Activated naive CD4-positive, alpha-beta T cell treated with anti-CD3 and anti-CD28 coated beads, Interleukin-2, amount 50 U/mL, for 24 hours (primary cell): Measurements from ENCODE around the gene PACRG.

Source experiments
- H3K27ac Mint-ChIP-seq: one replicate; pipeline ENCODE4 v1.8.0; 2021; ENCODE audit warnings: mild to moderate bottlenecking, mixed read lengths
- H3K27me3 Mint-ChIP-seq: one replicate; pipeline ENCODE4 v1.8.0; 2021; ENCODE audit warnings: mixed read lengths
- H3K36me3 Mint-ChIP-seq: one replicate; pipeline ENCODE4 v1.8.0; 2021; ENCODE audit warnings: mixed read lengths
- H3K4me1 Mint-ChIP-seq: one replicate; pipeline ENCODE4 v1.8.0; 2021; ENCODE audit warnings: mixed read lengths
- H3K4me3 Mint-ChIP-seq: one replicate; pipeline ENCODE4 v1.8.0; 2021; ENCODE audit warnings: mild to moderate bottlenecking, mixed read lengths
- H3K9me3 Mint-ChIP-seq: one replicate; pipeline ENCODE4 v1.8.0; 2021; ENCODE audit warnings: mixed read lengths

The PACRG gene

DNA sequence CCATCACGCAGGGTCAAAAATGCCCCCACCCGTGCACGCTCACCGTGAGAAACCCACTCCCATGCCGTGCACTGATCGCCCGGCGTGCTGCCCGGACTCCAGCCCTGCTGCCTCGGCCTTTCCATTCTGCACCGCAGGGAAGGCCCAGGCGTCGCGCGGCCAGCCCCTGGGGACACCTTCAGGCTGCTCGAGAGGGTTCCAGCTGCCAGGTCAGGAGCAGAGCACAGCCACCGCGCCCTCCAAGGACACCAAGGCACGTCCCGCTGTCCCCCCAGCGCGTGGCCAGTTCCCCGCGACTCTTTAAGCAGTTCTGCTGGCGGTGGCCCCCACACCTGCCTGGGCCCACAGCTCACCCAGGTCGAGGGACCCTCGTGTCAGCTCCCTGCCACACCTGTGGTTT lies 372.5 kb downstream of the PACRG start:
- H3K9me3 Mint-ChIP-seq: no peaks in the 10 kb centered on the region
- H3K36me3 Mint-ChIP-seq: no peaks in the 10 kb centered on the region
- H3K27me3 Mint-ChIP-seq: peaks cover 3% of the 10 kb centered on the region
- H3K4me1 Mint-ChIP-seq: no peaks in the 10 kb centered on the region
- no peak overlapping the region for H3K4me3 Mint-ChIP-seq
- H3K27ac Mint-ChIP-seq: no peak overlapping the region

DNA sequence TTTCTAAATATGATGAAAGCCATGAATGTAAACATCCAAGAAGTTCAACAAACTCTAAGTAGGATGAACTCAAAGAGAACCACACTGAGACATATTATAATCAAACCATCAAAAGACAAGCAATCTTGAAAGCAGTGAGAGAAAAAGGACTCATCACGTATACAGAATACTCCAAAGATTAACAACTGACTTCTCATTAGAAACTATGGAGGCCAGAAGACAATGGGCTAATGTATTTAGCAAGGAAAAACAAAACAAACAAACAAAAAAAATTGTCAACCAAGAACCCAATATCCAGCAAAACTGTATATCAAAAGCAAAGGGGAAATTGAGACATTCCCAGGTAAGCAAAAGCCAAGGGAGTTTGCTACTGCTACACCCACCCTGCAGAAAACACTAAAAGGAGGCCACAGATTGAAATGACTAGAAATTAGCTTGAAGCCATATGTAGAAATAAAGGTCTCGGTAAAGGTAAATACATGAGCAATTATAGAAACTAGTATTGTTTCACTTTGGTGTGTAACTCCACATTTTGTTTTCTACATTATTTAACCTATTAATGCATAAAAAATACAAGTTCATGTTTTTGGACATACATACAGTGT lies 385.7 kb downstream of the PACRG start:
- Mint-ChIP-seq H3K4me3 (no peak overlapping the region), H3K27ac (no peak overlapping the region), H3K27me3 (no peaks in the 10 kb centered on the region), H3K36me3 (peaks cover 3% of the 10 kb centered on the region), H3K9me3 (peaks cover 17% of the 10 kb centered on the region), H3K4me1 (no peaks in the 10 kb centered on the region)

DNA sequence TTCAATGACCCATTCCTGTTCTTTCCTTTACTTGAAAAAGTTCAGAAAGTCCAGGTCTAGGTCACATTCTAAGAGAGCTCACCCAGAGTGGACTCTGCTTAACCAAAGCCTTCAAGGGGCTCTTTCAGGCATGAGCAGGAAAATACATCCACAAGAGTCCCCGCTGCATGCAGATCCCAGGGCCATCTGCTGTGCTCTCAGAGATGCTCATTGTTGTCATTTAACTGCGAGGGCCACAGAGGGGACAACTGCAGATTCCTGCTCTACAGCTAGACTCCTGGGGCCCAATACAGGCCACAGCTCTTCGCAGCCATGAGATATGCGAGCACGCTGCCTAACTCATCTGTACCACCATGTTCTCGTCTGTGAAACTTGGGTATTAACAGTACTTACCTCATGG lies 391.2 kb downstream of the PACRG start:
- Mint-ChIP-seq H3K27ac (no peak overlapping the region), H3K27me3 (no peaks in the 10 kb centered on the region), H3K4me1 (no peaks in the 10 kb centered on the region), H3K4me3 (no peak overlapping the region), H3K9me3 (peaks cover 5% of the 10 kb centered on the region), H3K36me3 (peaks cover 1% of the 10 kb centered on the region)

DNA sequence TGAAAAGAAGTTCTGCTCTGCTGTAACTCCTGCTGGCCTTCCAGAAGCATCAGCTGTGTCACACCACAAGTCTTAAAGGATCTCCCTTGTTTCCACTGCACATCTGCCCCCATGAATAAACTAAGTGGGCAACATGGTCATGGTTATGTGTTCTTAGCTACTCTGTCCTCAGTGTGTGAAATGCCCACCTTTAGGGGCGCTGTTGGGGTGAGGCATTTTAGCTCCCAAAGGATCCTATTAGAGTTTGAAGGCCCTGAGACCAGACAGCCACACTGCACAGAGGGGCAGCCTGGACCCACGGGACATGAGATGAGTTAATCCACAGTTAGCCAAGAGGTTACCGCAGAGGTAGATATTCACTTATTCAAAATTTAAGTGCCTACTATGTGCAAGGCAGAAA lies 392.4 kb downstream of the PACRG start:
- no peaks in the 10 kb centered on the region for H3K4me1 Mint-ChIP-seq
- no peak overlapping the region for H3K4me3 Mint-ChIP-seq
- peaks cover 1% of the 10 kb centered on the region for H3K36me3 Mint-ChIP-seq
- H3K9me3 Mint-ChIP-seq: no peaks in the 10 kb centered on the region
- H3K27me3 Mint-ChIP-seq: no peaks in the 10 kb centered on the region
- no peak overlapping the region for H3K27ac Mint-ChIP-seq

DNA sequence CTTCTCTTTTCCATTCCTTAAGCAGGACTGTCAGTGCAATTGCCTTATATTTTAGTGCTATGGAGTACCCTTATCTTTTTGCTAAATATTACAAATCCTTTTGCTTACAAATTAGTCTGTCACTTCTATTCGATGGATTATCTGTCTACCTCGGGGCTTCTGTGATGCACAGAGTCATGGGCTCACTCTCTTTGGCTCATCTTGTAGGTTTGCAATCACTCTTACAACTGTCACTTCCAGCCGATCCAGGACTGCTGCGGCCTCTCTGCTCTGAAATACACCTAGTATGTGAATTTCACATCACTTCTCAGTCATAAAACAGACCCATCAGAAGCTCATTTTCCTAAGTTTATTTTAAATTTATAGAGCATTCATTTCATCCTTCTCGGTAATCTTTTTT lies 393.5 kb downstream of the PACRG start:
- no peaks in the 10 kb centered on the region for H3K9me3 Mint-ChIP-seq
- H3K36me3 Mint-ChIP-seq: peaks cover 1% of the 10 kb centered on the region
- H3K27me3 Mint-ChIP-seq: no peaks in the 10 kb centered on the region
- H3K4me3 Mint-ChIP-seq: no peak overlapping the region
- H3K27ac Mint-ChIP-seq: no peak overlapping the region
- H3K4me1 Mint-ChIP-seq: no peaks in the 10 kb centered on the region

DNA sequence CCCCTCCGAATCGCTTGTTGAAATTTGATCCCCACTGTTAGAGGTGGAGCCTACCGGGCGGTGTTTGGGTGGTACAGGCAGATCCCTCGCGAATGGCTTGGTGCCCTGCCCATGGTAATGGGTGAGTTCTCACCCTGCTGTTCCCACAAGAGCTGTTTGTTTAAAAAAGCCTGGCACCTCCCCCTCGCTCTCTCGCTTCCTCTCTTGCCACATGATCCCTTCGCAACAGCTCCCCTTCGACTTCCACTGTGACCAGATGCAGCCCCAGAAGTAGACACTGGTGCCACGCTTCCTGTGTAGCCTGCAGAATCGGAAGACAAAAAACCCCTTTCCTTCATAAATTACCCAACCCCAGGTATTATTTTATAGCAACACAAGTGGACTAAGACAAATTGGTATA lies 394.6 kb downstream of the PACRG start:
- Mint-ChIP-seq H3K27ac (no peak overlapping the region), H3K36me3 (no peaks in the 10 kb centered on the region), H3K9me3 (no peaks in the 10 kb centered on the region), H3K4me1 (no peaks in the 10 kb centered on the region), H3K4me3 (no peak overlapping the region), H3K27me3 (no peaks in the 10 kb centered on the region)

DNA sequence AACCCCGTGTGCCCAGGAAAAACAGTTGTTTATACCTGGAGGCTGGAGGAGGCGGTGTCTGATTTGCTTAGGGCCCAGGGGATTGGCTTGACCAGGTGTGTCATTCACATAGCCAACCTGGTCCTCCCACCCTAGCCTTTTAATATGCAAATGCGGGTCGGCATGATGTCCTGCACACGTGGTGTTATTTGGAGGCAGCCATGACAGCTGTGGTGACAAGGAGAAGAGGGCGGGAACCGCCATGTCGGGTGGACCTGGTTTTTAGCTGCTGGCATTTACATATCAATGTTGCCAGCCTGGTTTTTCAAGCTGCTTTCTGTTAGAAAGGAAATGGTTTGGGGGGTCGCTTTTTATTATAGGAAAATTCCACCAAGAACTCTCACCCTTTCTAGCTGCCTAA lies 395.3 kb downstream of the PACRG start:
- H3K4me3 Mint-ChIP-seq: no peak overlapping the region
- no peaks in the 10 kb centered on the region for H3K4me1 Mint-ChIP-seq
- no peaks in the 10 kb centered on the region for H3K9me3 Mint-ChIP-seq
- H3K27ac Mint-ChIP-seq: no peak overlapping the region
- H3K36me3 Mint-ChIP-seq: no peaks in the 10 kb centered on the region
- H3K27me3 Mint-ChIP-seq: no peaks in the 10 kb centered on the region

DNA sequence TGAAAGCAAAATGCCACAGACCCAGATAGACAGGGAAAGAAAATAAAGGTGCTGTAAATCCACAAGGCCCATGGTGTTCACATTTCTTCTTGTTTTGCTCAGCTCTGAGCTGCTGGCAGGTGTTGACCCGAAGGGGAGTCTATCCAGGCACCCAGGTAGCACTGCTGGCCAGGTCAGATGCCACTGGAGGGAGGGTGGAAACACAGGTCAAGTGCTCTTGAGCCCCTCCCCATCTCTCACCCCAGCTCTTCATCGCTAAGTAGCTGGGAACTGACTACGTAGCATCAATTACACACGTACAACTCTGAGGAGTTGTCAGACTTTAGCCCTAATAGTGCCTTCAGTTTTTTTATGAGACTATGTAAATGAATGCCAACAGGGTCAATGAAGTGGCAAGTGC lies 399.0 kb downstream of the PACRG start:
- Mint-ChIP-seq H3K27ac (no peak overlapping the region), H3K27me3 (no peaks in the 10 kb centered on the region), H3K9me3 (no peaks in the 10 kb centered on the region), H3K4me3 (no peak overlapping the region), H3K4me1 (no peaks in the 10 kb centered on the region), H3K36me3 (no peaks in the 10 kb centered on the region)

DNA sequence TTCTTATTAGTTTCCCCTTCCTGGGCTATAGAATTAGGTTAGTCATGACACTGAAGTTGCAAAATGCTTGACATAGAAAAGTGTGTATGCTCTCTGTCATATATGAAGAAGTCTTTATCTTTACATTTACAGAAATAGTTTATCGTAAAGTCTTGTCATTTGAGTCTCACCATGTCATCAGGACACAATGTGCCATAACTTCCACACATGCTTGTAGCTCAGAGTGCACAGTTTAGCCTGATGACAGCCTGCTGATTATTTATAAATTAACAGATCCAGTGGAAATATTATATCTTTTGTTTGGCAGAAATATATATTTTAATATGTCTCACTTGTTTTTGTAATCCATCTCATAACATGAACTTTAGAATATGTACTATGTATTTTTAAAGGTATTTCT lies 399.8 kb downstream of the PACRG start:
- no peak overlapping the region for H3K4me3 Mint-ChIP-seq
- H3K27me3 Mint-ChIP-seq: no peaks in the 10 kb centered on the region
- H3K27ac Mint-ChIP-seq: no peak overlapping the region

DNA sequence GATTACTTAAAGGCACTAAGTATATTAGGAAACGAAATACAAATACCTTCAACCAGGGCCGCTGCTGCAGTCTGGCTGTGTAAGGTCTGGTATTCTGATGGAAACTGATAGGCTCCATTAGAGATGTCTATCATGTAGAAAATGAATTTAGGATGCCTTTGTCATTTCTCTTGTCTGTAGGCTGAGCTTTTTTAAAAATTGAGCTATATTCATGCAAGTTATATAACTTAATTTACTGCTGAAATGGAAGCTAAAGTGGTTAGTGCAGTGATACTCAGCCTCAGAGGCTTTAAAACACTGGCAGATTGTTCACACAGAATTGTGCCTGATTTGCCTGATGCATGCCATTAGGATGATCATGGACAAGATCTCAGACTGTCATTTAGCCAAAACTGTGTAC lies 400.6 kb downstream of the PACRG start:
- no peak overlapping the region for H3K27ac Mint-ChIP-seq
- H3K4me3 Mint-ChIP-seq: no peak overlapping the region
- no peaks in the 10 kb centered on the region for H3K36me3 Mint-ChIP-seq
- no peaks in the 10 kb centered on the region for H3K4me1 Mint-ChIP-seq
- no peaks in the 10 kb centered on the region for H3K27me3 Mint-ChIP-seq
- H3K9me3 Mint-ChIP-seq: no peaks in the 10 kb centered on the region

More for the DNA sequence above, 399.8 kb downstream of the PACRG start:
- H3K36me3 Mint-ChIP-seq: no peaks in the 10 kb centered on the region
- H3K9me3 Mint-ChIP-seq: no peaks in the 10 kb centered on the region
- H3K4me1 Mint-ChIP-seq: no peaks in the 10 kb centered on the region

DNA sequence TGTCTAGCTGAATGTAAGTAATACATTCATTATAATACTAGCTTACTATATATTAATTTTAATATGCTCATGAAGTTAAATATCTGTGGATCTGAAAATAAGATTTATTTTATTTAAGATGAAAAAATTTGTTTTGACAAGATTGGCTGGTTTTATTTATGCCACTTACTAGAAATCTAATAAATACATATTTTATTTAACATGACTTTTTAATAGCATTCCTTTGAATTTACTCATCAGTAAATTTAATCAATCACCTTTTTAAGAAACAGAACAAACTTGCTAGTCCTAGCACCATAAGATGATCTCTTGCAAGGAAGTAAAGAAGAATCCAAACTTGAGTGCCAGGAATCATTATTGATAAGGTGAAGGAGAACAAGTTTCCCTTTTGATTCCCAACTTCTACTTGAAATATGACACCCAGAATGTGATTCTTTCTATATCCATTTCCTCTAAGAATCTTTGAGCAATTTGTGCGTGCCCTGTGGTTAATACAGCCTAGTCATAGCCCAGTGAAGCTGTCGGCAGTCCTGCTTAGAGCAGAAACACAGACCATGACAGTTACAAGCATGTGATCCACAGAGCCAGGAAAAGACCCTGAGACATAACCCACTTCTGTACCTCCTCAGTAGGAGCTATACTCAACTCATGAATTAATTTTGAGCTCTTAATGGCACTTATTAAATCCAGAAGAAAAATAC lies 404.4 kb downstream of the PACRG start:
- Mint-ChIP-seq H3K4me3 (no peak overlapping the region), H3K36me3 (no peaks in the 10 kb centered on the region)

DNA sequence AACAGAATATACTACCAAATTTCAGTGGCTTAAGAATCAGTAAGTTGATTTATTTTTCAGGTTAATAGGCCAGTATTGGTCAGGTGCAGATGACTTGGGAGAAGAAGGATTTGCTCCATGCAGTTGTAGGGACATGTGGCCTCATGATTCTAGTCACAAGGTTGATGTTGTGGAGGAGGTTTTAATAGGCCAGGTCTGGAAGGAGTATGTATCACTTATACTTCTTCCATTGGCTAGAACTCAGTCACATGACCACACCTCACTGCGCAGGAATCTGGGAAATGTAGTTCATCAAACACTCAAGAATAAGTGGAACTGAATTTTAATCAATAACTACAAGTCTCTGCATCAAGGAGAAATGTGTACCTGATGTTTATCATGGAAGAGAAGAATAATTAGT lies 405.2 kb downstream of the PACRG start:
- H3K4me1 Mint-ChIP-seq: no peaks in the 10 kb centered on the region

More for the DNA sequence above, 404.4 kb downstream of the PACRG start:
- Mint-ChIP-seq H3K9me3 (no peaks in the 10 kb centered on the region), H3K27ac (no peak overlapping the region), H3K27me3 (peaks cover 1% of the 10 kb centered on the region), H3K4me1 (no peaks in the 10 kb centered on the region)

DNA sequence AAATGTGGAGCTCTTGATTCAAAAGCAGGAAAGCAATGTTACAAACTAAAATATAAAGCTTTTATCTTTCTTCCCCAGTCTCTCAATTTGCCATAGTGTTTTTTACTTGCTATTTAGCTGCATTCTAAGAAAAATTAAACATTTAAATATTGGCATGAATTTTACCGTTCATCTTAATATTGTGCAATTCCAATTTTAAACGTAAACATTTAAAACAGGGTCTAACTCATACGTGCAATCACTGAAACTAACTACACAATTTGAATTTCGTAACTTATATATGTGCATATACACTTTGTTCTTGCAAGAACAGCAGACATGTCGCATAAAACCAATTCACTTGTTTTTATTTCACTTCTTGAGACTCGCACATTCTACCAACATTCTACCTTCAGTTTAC lies 405.9 kb downstream of the PACRG start:
- Mint-ChIP-seq H3K27me3 (peaks cover 1% of the 10 kb centered on the region), H3K4me3 (no peak overlapping the region), H3K9me3 (no peaks in the 10 kb centered on the region), H3K36me3 (no peaks in the 10 kb centered on the region), H3K4me1 (no peaks in the 10 kb centered on the region), H3K27ac (no peak overlapping the region)

More for the DNA sequence above, 405.2 kb downstream of the PACRG start:
- Mint-ChIP-seq H3K27ac (no peak overlapping the region), H3K27me3 (peaks cover 1% of the 10 kb centered on the region), H3K4me3 (no peak overlapping the region), H3K36me3 (no peaks in the 10 kb centered on the region), H3K9me3 (no peaks in the 10 kb centered on the region)

DNA sequence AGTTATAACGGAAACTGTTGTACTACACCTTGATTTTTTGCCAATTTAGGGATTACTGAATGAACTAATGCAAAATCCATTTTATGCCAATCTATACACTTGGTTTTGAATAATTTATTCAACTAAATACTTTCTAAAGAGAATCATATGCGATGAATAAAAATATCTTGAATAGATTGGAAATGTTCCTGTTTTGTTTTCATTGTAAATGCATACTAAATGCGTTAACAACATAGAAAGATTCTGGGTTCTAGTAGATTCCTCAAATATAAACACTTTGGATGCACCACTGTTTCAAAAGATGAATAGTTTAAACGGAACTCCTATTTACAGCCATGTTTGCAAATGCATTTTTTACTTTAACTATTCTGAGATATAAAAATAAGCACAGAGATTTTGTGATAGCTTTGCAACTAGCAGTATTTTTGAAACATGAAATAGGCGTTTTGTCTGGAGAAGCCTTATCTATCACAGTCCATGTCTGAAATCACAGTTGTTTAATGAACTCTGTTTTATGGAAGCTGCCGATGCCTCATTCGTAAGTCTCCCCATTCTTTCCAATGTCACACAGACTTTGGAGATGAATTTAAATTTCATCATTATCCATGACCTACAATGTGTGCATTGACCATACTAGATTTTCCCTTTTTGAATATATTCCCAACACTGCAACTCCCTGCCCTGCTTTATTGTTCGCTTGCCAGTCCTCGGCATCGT lies 409.1 kb downstream of the PACRG start:
- Mint-ChIP-seq H3K9me3 (no peaks in the 10 kb centered on the region), H3K4me3 (no peak overlapping the region), H3K27ac (no peak overlapping the region)

DNA sequence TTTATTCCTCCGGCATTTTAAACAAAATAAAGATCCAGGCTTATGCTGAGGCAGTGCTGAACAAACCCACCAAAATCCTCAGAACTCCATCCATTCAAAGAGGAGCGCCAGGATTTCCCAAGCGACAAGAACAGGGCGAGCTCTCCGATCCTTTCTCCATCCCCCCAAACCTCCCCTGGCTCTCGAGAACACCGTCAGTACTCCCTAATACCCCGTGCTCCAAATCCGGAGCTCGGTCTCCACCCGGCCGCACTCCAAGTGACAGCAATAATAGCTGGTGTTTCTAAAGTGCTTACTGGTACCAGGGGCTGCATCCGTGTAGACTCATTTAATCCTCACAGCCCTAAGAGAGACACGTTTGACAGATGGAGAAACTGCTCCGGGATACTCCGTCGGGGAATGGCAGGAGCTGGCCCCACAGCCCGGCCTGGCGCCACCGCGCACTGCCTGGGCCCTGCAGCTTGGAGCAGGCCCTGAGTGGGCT lies 409.7 kb downstream of the PACRG start:
- H3K4me3 Mint-ChIP-seq: no peak overlapping the region
- peaks cover 5% of the 10 kb centered on the region for H3K27me3 Mint-ChIP-seq
- no peak overlapping the region for H3K27ac Mint-ChIP-seq
- no peaks in the 10 kb centered on the region for H3K9me3 Mint-ChIP-seq
- H3K4me1 Mint-ChIP-seq: no peaks in the 10 kb centered on the region
- no peaks in the 10 kb centered on the region for H3K36me3 Mint-ChIP-seq

More for the DNA sequence above, 409.1 kb downstream of the PACRG start:
- Mint-ChIP-seq H3K27me3 (peaks cover 5% of the 10 kb centered on the region), H3K36me3 (no peaks in the 10 kb centered on the region), H3K4me1 (no peaks in the 10 kb centered on the region)

DNA sequence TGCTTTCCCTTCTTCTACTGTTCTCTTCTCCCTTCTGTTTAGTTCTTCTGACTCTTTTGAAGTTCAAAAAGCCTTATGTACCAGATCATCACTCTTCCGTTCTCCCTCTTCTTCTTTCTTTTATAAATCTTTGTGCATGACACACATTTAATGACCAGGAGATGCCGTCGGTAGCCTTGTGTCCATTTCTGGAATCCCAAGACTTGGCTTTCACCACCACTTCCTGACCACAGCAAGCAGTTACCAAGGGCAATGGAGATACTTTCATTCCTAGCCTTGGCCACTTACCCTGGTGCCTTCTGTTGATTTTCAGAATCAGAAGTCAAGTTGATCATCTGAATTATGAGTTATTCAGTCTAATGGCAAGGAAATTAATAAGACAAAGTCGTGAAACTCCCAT lies 418.3 kb downstream of the PACRG start:
- Mint-ChIP-seq H3K36me3 (no peaks in the 10 kb centered on the region), H3K27me3 (peaks cover 6% of the 10 kb centered on the region), H3K4me1 (no peaks in the 10 kb centered on the region), H3K27ac (no peak overlapping the region), H3K4me3 (no peak overlapping the region), H3K9me3 (no peaks in the 10 kb centered on the region)
